GM12878 (cell line): ENCODE results near the gene TMPRSS4.

ENCODE experiments used
- ESRRA ChIP-seq: IDR thresholded peaks from 2 replicates; pipeline ENCODE4 v1.6.1; 2012; ENCODE audit warnings: mild to moderate bottlenecking, low read length, improper control_type of control experiment
- ETV6 ChIP-seq, 2 experiments: fragments of 450-650 bp in 1 of 2; IDR thresholded peaks in 1 of 2; conservative IDR thresholded peaks in 1 of 2; 2 replicates each; pipeline ENCODE4 v1.6.1; 2014; ENCODE audit warnings: antibody characterized with exemption in 1 of 2, borderline replicate concordance in 1 of 2, low read depth in 1 of 2, mild to moderate bottlenecking in 1 of 2, moderate library complexity in 1 of 2
- MYC ChIP-seq: IDR thresholded peaks from 2 replicates; pipeline ENCODE4 v1.6.1; 2011; ENCODE audit warnings: mild to moderate bottlenecking, low read length, moderate library complexity, inconsistent platforms; ENCODE audit not compliant: insufficient read depth, insufficient replicate concordance, insufficient read length, severe bottlenecking
- POLR2A ChIP-seq: IDR thresholded peaks from 2 replicates; pipeline ENCODE4 v1.6.1; 2011; ENCODE audit warnings: low read depth, mild to moderate bottlenecking, low read length
- SIN3A ChIP-seq: IDR thresholded peaks from 2 replicates; pipeline ENCODE4 v1.6.1; 2012; ENCODE audit warnings: low read depth, low read length, improper control_type of control experiment
- SUPT20H ChIP-seq: IDR thresholded peaks from 2 replicates; pipeline ENCODE4 v1.6.1; 2011; ENCODE audit warnings: low read depth, mild to moderate bottlenecking, low read length, moderate library complexity, borderline replicate concordance; ENCODE audit not compliant: control insufficient read depth
- TBL1XR1 ChIP-seq: IDR thresholded peaks from 2 replicates; pipeline ENCODE4 v1.6.1; 2012; ENCODE audit warnings: low read depth, low read length, improper control_type of control experiment
- TF ChIP-seq, protein P1 (sequence below), 3 experiments: IDR thresholded peaks in 2 of 3; conservative IDR thresholded peaks in 1 of 3; 2 replicates each; pipeline ENCODE4 v1.5.1; 2011; ENCODE audit warnings: low read depth in 3 of 3, low read length in 3 of 3, mild to moderate bottlenecking in 3 of 3, control low read depth in 2 of 3, moderate library complexity in 2 of 3, inconsistent platforms in 1 of 3, mixed read lengths in 1 of 3; ENCODE audit not compliant: control insufficient read depth in 2 of 3, insufficient read depth in 1 of 3; ENCODE audit errors: extremely low read depth in 1 of 3

- no peak for TF ChIP-seq ESRRA
- no peak for TF ChIP-seq POLR2A
- TF ChIP-seq SUPT20H: no peak
- no peak for TF ChIP-seq SIN3A
- TF ChIP-seq ETV6 (conservative IDR thresholded peaks at IDR 0.05 in 1 of 2, IDR thresholded peaks at IDR 0.05 in 1 of 2; ENCODE audit: borderline replicate concordance in 1 of 2, low read depth in 1 of 2): no peak
- TF ChIP-seq, protein P1, sequence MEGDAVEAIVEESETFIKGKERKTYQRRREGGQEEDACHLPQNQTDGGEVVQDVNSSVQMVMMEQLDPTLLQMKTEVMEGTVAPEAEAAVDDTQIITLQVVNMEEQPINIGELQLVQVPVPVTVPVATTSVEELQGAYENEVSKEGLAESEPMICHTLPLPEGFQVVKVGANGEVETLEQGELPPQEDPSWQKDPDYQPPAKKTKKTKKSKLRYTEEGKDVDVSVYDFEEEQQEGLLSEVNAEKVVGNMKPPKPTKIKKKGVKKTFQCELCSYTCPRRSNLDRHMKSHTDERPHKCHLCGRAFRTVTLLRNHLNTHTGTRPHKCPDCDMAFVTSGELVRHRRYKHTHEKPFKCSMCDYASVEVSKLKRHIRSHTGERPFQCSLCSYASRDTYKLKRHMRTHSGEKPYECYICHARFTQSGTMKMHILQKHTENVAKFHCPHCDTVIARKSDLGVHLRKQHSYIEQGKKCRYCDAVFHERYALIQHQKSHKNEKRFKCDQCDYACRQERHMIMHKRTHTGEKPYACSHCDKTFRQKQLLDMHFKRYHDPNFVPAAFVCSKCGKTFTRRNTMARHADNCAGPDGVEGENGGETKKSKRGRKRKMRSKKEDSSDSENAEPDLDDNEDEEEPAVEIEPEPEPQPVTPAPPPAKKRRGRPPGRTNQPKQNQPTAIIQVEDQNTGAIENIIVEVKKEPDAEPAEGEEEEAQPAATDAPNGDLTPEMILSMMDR (IDR thresholded peaks at IDR 0.05 in 2 of 3, conservative IDR thresholded peaks at IDR 0.05 in 1 of 3; ENCODE audit: control insufficient read depth in 2 of 3, extremely low read depth in 1 of 3, insufficient read depth in 1 of 3, low read depth in 3 of 3, low read length in 3 of 3): no peak
- no peak for TF ChIP-seq MYC
- no peak for TF ChIP-seq TBL1XR1
These were observed 5.4 kb upstream of the TMPRSS4 start for GRCh38 chr11:118071416-118072030.
